GM10266 (cell line): Measurements from ENCODE around the gene NANOGP8.

Source experiments
- DNase-seq: peaks from one replicate; pipeline ENCODE4 v3.0.0; 2012; ENCODE audit errors: extremely low spot score
- TF ChIP-seq, protein P1 (sequence below): IDR thresholded peaks from 2 replicates; pipeline ENCODE4 v1.5.1; 2012; ENCODE audit warnings: mild to moderate bottlenecking, low read depth; ENCODE audit not compliant: control insufficient read depth, insufficient read depth; ENCODE audit errors: missing control alignments

The NANOGP8 gene

GRCh38 chr15:35038626-35039451, 46.3 kb downstream of the NANOGP8 start:
- TF ChIP-seq, protein P1, sequence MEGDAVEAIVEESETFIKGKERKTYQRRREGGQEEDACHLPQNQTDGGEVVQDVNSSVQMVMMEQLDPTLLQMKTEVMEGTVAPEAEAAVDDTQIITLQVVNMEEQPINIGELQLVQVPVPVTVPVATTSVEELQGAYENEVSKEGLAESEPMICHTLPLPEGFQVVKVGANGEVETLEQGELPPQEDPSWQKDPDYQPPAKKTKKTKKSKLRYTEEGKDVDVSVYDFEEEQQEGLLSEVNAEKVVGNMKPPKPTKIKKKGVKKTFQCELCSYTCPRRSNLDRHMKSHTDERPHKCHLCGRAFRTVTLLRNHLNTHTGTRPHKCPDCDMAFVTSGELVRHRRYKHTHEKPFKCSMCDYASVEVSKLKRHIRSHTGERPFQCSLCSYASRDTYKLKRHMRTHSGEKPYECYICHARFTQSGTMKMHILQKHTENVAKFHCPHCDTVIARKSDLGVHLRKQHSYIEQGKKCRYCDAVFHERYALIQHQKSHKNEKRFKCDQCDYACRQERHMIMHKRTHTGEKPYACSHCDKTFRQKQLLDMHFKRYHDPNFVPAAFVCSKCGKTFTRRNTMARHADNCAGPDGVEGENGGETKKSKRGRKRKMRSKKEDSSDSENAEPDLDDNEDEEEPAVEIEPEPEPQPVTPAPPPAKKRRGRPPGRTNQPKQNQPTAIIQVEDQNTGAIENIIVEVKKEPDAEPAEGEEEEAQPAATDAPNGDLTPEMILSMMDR, result no peak
- DNase-seq, result no peak
